GM21576 (cell line): Measurements from ENCODE around the gene RPS5.
"Not testable (repeated sequence)": the region's sequence is repeated elsewhere in the genome, so short reads cannot be mapped to it uniquely, and the experiment has no call there.

Experiments used
- ATAC-seq: cut with Tn5 transposase; IDR thresholded peaks from one replicate; pipeline ENCODE4 v1.9.1; 2021; ENCODE audit warnings: mild to moderate bottlenecking, moderate library complexity; ENCODE audit not compliant: unreplicated experiment

RPS5 gene

GRCh38 chr19:58355908-58356765 lies 30.9 kb upstream of the RPS5 start:
- no peak for ATAC-seq

- ATAC-seq, result no peak
These were observed 30.1 kb upstream of the RPS5 start for GRCh38 chr19:58356766-58357480.

- no peak for ATAC-seq
These were observed 29.5 kb upstream of the RPS5 start for GRCh38 chr19:58357481-58358145.

GRCh38 chr19:58361900-58362271 lies 25.2 kb upstream of the RPS5 start:
- peak; percentile 12 for ATAC-seq

GRCh38 chr19:58362272-58362994 lies 24.6 kb upstream of the RPS5 start, which contains the start of gene ZNF497:
TSS of gene ZNF497 (minus strand) at chr19:58362751. CDS start at chr19:58357635, 5,116 bp downstream.
- ATAC-seq, result peak; percentile 84

GRCh38 chr19:58364146-58364545 lies 22.9 kb upstream of the RPS5 start:
- no peak for ATAC-seq

- ATAC-seq, result no peak
These were observed 20.3 kb upstream of the RPS5 start for GRCh38 chr19:58366585-58367430.

GRCh38 chr19:58367698-58368454 lies 19.2 kb upstream of the RPS5 start:
- no peak for ATAC-seq

GRCh38 chr19:58368561-58369360 lies 18.3 kb upstream of the RPS5 start:
- ATAC-seq, result no peak

GRCh38 chr19:58372311-58373133 lies 14.5 kb upstream of the RPS5 start:
- ATAC-seq, result no peak

- ATAC-seq, result no peak
These were observed 12.9 kb upstream of the RPS5 start for GRCh38 chr19:58374200-58374599.

GRCh38 chr19:58376724-58377123 lies 10.3 kb upstream of the RPS5 start:
- not testable (repeated sequence) for ATAC-seq

- no peak for ATAC-seq
These were observed 7.8 kb upstream of the RPS5 start for GRCh38 chr19:58379246-58379645.

- ATAC-seq, result no peak
These were observed 6.9 kb upstream of the RPS5 start for GRCh38 chr19:58380037-58380661.

GRCh38 chr19:58380662-58381459 lies 6.2 kb upstream of the RPS5 start, which contains the start of gene ZNF837:
TSS of gene ZNF837 (minus strand) at chr19:58381030. CDS start at chr19:58369332, 11,698 bp downstream.
- peak; percentile 79 for ATAC-seq
